ENCODE measurements around the gene SHLD3. TPM values are rescaled to one million over a fixed set of nuclear protein-coding genes. Genes with fewer than 3 reads are reported as not detected.

Gene SHLD3
- total RNA-seq, 1 donor from 2014 or later, result 2.4 TPM

GRCh38 chr5:65630981-65631380 is 6.2 kb downstream of the SHLD3 start:
- Histone ChIP-seq H3K27ac (replicated peaks) (no peak overlapping the region), H3K27me3 (ENCODE audit: low read depth) (no peaks in the 10 kb centered on the region), H3K9me3 (replicated peaks) (no peaks in the 10 kb centered on the region), H3K36me3 (peaks cover 20% of the 10 kb centered on the region), H3K4me1 (peaks cover 15% of the 10 kb centered on the region), H3K4me3 (no peak overlapping the region)
- no peak for DNase-seq
- no peak for TF ChIP-seq CTCF (IDR thresholded peaks at IDR 0.05; ENCODE audit: borderline replicate concordance)
- intact Hi-C loops (cut with micrococcal nuclease), result no loop called here

GRCh38 chr5:65640240-65640639 is 15.4 kb downstream of the SHLD3 start:
- Histone ChIP-seq H3K4me3 (no peak overlapping the region), H3K4me1 (no peaks in the 10 kb centered on the region), H3K27ac (replicated peaks) (no peak overlapping the region), H3K9me3 (replicated peaks) (no peaks in the 10 kb centered on the region), H3K27me3 (ENCODE audit: low read depth) (no peaks in the 10 kb centered on the region), H3K36me3 (peaks cover 78% of the 10 kb centered on the region)
- no peak for DNase-seq
- intact Hi-C loops (cut with micrococcal nuclease), result no loop called here
- no peak for TF ChIP-seq CTCF (IDR thresholded peaks at IDR 0.05; ENCODE audit: borderline replicate concordance)

- no peak for TF ChIP-seq CTCF (IDR thresholded peaks at IDR 0.05; ENCODE audit: borderline replicate concordance)
- H3K36me3 ChIP-seq, result peaks cover 58% of the 10 kb centered on the region
- intact Hi-C loops (cut with micrococcal nuclease), result no loop called here
- no peaks in the 10 kb centered on the region for H3K9me3 ChIP-seq (replicated peaks)
- H3K27ac ChIP-seq (replicated peaks), result no peak overlapping the region
- DNase-seq, result no peak
- no peaks in the 10 kb centered on the region for H3K27me3 ChIP-seq (ENCODE audit: low read depth)
- no peaks in the 10 kb centered on the region for H3K4me1 ChIP-seq
- H3K4me3 ChIP-seq, result no peak overlapping the region
These were observed 22.1 kb downstream of the SHLD3 start for GRCh38 chr5:65646938-65647337.

- intact Hi-C loops (cut with micrococcal nuclease), result no loop called here
- Histone ChIP-seq H3K36me3 (peaks cover 62% of the 10 kb centered on the region), H3K27me3 (ENCODE audit: low read depth) (no peaks in the 10 kb centered on the region)
These were observed 23.1 kb downstream of the SHLD3 start for GRCh38 chr5:65647941-65648340.

GRCh38 chr5:65651144-65651543 is 26.3 kb downstream of the SHLD3 start:
- Histone ChIP-seq H3K27ac (replicated peaks) (no peak overlapping the region), H3K27me3 (ENCODE audit: low read depth) (no peaks in the 10 kb centered on the region), H3K36me3 (peaks cover 64% of the 10 kb centered on the region), H3K4me3 (no peak overlapping the region), H3K9me3 (replicated peaks) (no peaks in the 10 kb centered on the region), H3K4me1 (no peaks in the 10 kb centered on the region)
- intact Hi-C loops (cut with micrococcal nuclease), result no loop called here
- DNase-seq, result no peak
- no peak for TF ChIP-seq CTCF (IDR thresholded peaks at IDR 0.05; ENCODE audit: borderline replicate concordance)

More at GRCh38 chr5:65647941-65648340, 23.1 kb downstream of the SHLD3 start:
- H3K27ac ChIP-seq (replicated peaks), result no peak overlapping the region
- no peak for TF ChIP-seq CTCF (IDR thresholded peaks at IDR 0.05; ENCODE audit: borderline replicate concordance)
- H3K9me3 ChIP-seq (replicated peaks), result no peaks in the 10 kb centered on the region
- DNase-seq, result no peak
- no peak overlapping the region for H3K4me3 ChIP-seq
- H3K4me1 ChIP-seq, result no peaks in the 10 kb centered on the region

GRCh38 chr5:65654713-65655112 is 29.9 kb downstream of the SHLD3 start:
- intact Hi-C loops (cut with micrococcal nuclease), result no loop called here
- no peak for TF ChIP-seq CTCF (IDR thresholded peaks at IDR 0.05; ENCODE audit: borderline replicate concordance)
- no peak for DNase-seq
- Histone ChIP-seq H3K27me3 (ENCODE audit: low read depth) (no peaks in the 10 kb centered on the region), H3K36me3 (peaks cover 53% of the 10 kb centered on the region), H3K9me3 (replicated peaks) (no peaks in the 10 kb centered on the region), H3K27ac (replicated peaks) (no peak overlapping the region), H3K4me1 (no peaks in the 10 kb centered on the region), H3K4me3 (no peak overlapping the region)

All from left ventricle myocardium inferior (tissue), 1 donor.